SKM-1 (cell line): ENCODE data around the gene FBXL17.

ENCODE experiments used
- DNase-seq: peaks from one replicate; lab custom pipeline; 2025; ENCODE audit not compliant: unreplicated experiment; lab: John Stamatoyannopoulos, UW

The FBXL17 gene

DNA sequence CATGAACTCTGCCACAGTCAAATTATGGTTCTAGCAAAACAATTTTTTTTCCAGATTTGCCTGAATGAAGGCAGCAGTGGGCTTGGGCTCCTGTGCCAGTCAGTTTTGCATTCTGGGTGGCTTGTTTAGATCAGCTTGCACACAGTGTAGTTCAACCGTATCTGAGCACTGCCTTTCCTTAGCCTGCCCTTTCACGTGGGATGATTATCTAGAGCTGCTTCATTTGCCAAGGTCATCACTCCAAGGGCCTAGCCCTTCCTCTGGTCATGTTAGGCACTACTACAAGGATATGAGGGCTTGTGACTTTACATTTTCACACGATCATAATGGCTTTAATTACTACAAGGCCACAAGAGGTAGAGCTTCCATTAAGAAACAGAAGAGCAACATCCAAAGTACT lies 560.6 kb downstream of the FBXL17 start:
- DNase-seq: no peak

DNA sequence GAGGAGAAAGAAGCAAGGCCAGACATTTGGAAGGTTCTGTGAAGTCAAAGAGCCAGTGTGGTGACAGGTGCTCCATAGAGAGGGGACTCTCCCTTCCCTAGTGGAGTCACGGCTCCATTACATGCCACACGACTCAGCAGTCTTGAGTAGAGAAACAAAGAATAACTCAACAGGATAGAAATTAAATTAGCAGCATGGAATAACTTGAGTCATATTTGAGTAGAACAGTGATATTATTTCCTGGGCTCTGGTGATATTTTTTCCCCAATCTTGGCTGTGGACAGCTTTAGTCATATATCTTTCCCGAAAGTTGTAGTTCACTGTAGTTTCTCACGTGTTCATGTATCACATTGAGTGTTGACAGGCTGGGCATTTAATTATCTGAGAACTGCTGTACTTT lies 561.5 kb downstream of the FBXL17 start:
- no peak for DNase-seq

- no peak for DNase-seq
These were observed 563.9 kb downstream of the FBXL17 start for GRCh38 chr5:107817951-107818350.

DNA sequence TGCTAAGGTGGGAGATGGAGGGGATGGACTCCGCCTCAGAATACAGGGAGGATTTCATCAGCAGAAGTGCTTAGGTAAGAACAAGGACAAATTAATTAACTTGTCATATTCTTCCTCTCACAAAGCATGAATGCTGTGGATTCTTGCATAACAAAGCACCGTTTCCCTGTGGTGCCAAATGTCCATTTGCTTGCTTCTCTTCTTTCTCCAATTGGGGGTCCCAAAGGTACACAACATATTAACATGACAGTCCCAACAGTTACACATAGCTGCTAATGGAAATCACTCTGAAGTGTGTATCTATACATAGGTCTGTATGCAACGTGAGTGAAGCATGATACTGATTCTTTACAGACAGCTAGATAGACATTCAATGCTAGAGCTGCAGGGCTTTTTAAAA lies 564.5 kb downstream of the FBXL17 start:
- no peak for DNase-seq

DNA sequence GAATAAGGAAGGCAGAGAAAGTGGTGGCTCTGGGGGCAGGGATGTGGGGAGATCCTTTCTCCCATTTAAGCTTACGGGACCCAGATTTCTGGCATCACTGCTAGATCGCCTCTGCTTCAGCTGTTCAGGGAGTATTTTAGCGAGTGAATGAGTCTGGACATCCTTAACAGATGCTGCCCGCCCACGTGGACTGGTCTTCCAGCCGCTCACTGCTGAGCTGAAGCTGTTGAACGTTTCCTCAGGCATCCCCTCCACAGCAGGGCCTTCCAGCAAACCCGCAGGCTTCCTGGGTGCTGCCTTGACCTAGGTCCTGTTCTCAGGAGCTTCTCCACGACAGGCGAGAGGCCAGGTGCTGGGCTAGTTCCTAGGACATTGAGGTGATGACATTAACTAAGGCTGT lies 566.8 kb downstream of the FBXL17 start:
- no peak for DNase-seq

DNA sequence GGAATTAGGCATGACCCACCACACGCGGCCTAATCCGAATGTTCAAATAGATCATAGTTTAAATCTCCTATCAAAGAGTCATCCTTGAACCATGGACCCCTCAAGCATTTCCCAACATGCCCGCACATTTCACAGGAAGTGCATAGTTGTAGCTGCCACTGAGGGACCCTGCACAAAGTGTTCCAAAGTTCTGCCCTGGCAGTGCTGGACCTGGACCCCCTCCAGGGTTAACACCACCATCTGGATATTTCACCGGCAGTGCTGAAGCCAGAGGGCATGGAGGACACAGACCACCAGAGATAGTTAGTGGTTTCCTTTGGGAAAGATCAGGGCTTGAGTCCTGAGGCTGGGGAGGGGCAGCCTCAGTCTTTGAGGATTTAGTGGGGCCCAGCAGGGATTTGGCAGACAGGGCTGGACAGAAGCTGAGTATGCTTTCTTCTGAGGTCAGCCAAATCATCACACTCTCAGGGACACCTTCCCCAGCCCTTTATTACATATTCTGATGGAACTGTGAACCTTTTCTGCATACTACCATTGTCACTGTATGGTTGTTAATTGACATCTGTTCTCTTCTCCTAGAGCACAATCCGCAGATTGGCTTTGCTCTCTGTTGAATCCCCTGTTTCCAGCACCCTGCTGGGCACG lies 567.6 kb downstream of the FBXL17 start:
- DNase-seq: no peak

DNA sequence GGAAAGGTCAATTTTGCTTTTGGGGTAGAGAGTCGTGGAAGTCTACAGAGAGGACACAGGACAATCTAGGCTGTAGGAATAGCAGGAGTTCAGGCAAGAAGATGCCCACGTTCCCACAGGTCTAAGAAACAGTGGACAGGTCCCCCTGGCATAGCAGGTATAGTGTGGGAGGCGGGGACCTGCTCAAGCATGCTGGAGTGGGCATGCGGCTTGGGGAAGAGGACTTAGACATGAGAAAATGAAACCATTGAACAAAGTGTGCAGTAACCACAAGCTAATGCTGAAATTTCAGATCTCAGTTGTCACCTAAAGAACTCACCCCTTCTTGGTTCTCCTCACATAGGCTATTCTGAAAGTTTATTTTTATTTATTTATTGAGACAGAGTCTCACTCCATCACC lies 568.3 kb downstream of the FBXL17 start:
- no peak for DNase-seq

DNA sequence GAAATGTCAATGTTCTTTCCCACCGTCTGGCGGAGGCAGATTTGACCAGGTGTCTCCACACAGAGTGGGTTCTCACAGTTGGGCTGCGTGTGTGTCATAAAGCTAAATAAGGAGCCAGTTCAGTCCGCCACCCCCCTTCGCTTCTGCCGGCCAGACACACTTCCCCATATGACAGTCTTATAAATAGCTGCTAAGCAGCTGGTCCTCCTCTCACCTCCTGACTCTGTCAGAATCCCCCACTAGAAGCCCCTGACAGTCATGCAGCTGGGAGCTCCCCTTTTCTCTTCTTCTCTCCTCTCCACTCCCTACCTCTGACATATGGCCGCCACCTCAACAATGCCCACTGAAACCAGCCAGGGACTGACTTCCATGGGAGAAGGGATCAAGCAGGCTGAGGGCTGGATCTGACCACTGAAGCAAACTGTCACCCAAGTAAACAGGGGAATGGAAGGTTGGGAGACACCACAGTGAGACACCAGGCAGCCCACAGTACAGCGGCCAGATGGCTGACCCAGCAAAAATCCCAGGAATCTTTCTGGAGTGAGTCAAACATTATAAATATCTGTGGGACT lies 569.2 kb downstream of the FBXL17 start:
- DNase-seq: no peak

- DNase-seq: no peak
These were observed 572.5 kb downstream of the FBXL17 start for GRCh38 chr5:107809201-107810034.
